Osteoblast (primary cell): Measurements from ENCODE around the gene GSTM3. TPM values are rescaled to one million over a fixed set of nuclear protein-coding genes. Genes with fewer than 3 reads are reported as not detected.
"Not testable (repeated sequence)": the region's sequence is repeated elsewhere in the genome, so short reads cannot be mapped to it uniquely, and the experiment has no call there.

Experiments
- DNase-seq: peaks from one replicate; pipeline ENCODE4 v3.0.0; 2011; ENCODE audit warnings: low spot score, mixed read lengths; ENCODE audit not compliant: insufficient read length; ENCODE audit errors: missing footprints
- H2AFZ ChIP-seq: 2 replicates; pipeline ENCODE4 v1.6.0; 2011; ENCODE audit warnings: mild to moderate bottlenecking, low read length
- H3K27ac ChIP-seq: 2 replicates; pipeline ENCODE4 v1.5.1; 2011; ENCODE audit warnings: mild to moderate bottlenecking, low read depth, low read length, moderate library complexity
- H3K27me3 ChIP-seq: 2 replicates; pipeline ENCODE4 v1.6.0; 2012; ENCODE audit warnings: mild to moderate bottlenecking, control low read depth, inconsistent platforms, low read length, moderate library complexity; ENCODE audit not compliant: insufficient read depth
- H3K36me3 ChIP-seq: 2 replicates; pipeline ENCODE4 v1.5.1; 2011; ENCODE audit warnings: mild to moderate bottlenecking, low read length, control low read depth, moderate library complexity; ENCODE audit not compliant: insufficient read depth
- H3K4me1 ChIP-seq: 2 replicates; pipeline ENCODE4 v1.5.1; 2011; ENCODE audit warnings: mild to moderate bottlenecking, low read length, control low read depth, moderate library complexity; ENCODE audit not compliant: insufficient read depth
- H3K4me2 ChIP-seq: 2 replicates; pipeline ENCODE4 v1.6.0; 2011; ENCODE audit warnings: mild to moderate bottlenecking, low read length; ENCODE audit not compliant: insufficient read depth
- H3K4me3 ChIP-seq: fragments of 200-600 bp; sonication (generic); 3 replicates; pipeline ENCODE4 v1.5.1; 2012; ENCODE audit warnings: mild to moderate bottlenecking, low read length, inconsistent platforms; ENCODE audit not compliant: insufficient read depth
- H3K79me2 ChIP-seq: 2 replicates; pipeline ENCODE4 v1.6.0; 2012; ENCODE audit warnings: mild to moderate bottlenecking, low read length, control low read depth, inconsistent platforms; ENCODE audit not compliant: insufficient read depth
- H3K9me3 ChIP-seq: 2 replicates; pipeline ENCODE4 v1.5.1; 2011; ENCODE audit warnings: low read depth, low read length, control low read depth
- H4K20me1 ChIP-seq: 2 replicates; pipeline ENCODE4 v1.6.0; 2012; ENCODE audit warnings: mild to moderate bottlenecking, low read length, control low read depth; ENCODE audit not compliant: insufficient read depth
- CTCF ChIP-seq: IDR thresholded peaks from 2 replicates; pipeline ENCODE4 v1.5.1; 2011; ENCODE audit warnings: mild to moderate bottlenecking, low read depth, low read length, moderate library complexity; ENCODE audit errors: extremely low read depth
- total RNA-seq: library from RNA; depleted of rRNA; stranded (reverse); fragments of >200 nt; gene quantifications from 2 replicates; pipeline ENCODE4 v1.2.3, GENCODE V29; 2012

Gene GSTM3
- total RNA-seq, 1 donor: 49.9 TPM

GRCh38 chr1:109749221-109749620 lies 8.4 kb upstream of the GSTM3 start:
- H3K79me2 ChIP-seq: no peaks in the 10 kb centered on the region
- H3K4me1 ChIP-seq: no peaks in the 10 kb centered on the region
- DNase-seq: no peak
- H2AFZ ChIP-seq: no peak overlapping the region
- no peak for TF ChIP-seq CTCF
- H3K4me2 ChIP-seq: no peak overlapping the region
- H3K9me3 ChIP-seq: no peaks in the 10 kb centered on the region
- H3K4me3 ChIP-seq: no peak overlapping the region
- H3K27ac ChIP-seq: no peak overlapping the region
- H3K36me3 ChIP-seq: no peaks in the 10 kb centered on the region
- H3K27me3 ChIP-seq: peaks cover 24% of the 10 kb centered on the region
- H4K20me1 ChIP-seq: no peaks in the 10 kb centered on the region

GRCh38 chr1:109748311-109748710 lies 7.5 kb upstream of the GSTM3 start:
- not testable (repeated sequence) for DNase-seq, H3K9me3 ChIP-seq, H3K36me3 ChIP-seq, H4K20me1 ChIP-seq, H3K4me3 ChIP-seq, H3K4me1 ChIP-seq, H3K79me2 ChIP-seq, H3K4me2 ChIP-seq, H2AFZ ChIP-seq, H3K27ac ChIP-seq
- peaks cover 17% of the 10 kb centered on the region for H3K27me3 ChIP-seq

GRCh38 chr1:109739738-109740614 lies 862 bp downstream of the GSTM3 start:
- Histone ChIP-seq H3K9me3 (no peaks in the 10 kb centered on the region), H3K4me1 (peaks cover 6% of the 10 kb centered on the region), H2AFZ (peak overlapping the region; percentile 93), H3K36me3 (peaks cover 20% of the 10 kb centered on the region), H3K79me2 (peaks cover 3% of the 10 kb centered on the region), H3K4me2 (peak overlapping the region; percentile 87), H4K20me1 (no peaks in the 10 kb centered on the region), H3K27me3 (no peaks in the 10 kb centered on the region), H3K4me3 (peak overlapping the region; percentile 82), H3K27ac (peak overlapping the region; percentile 45)
- no peak for TF ChIP-seq CTCF
- DNase-seq: peak; percentile 97

- Histone ChIP-seq H3K9me3 (no peaks in the 10 kb centered on the region), H3K36me3 (peaks cover 26% of the 10 kb centered on the region), H2AFZ (no peak overlapping the region), H3K4me3 (no peak overlapping the region), H3K4me1 (no peaks in the 10 kb centered on the region), H3K79me2 (no peaks in the 10 kb centered on the region), H3K27me3 (no peaks in the 10 kb centered on the region), H4K20me1 (no peaks in the 10 kb centered on the region), H3K4me2 (no peak overlapping the region), H3K27ac (no peak overlapping the region)
- no peak for TF ChIP-seq CTCF
- DNase-seq: no peak
Observed at GRCh38 chr1:109733236-109733870, 7.5 kb downstream of the GSTM3 start.
